Heart left ventricle (tissue), 16 donors: Measurements from ENCODE around the gene GYS1. TPM values are rescaled to one million over a fixed set of nuclear protein-coding genes. Genes with fewer than 3 reads are reported as not detected.

ENCODE experiments used
- ATAC-seq, 4 donors: fragments of 200-7000 bp; cut with Tn5 transposase; one replicate each; pipeline ENCODE4 v1.9.1; 2020 to 2022; ENCODE audit warnings: moderate library complexity in 4 of 4, mild to moderate bottlenecking in 3 of 4, moderate number of reproducible peaks in 1 of 4
- DNase-seq, 5 donors: peaks; one replicate each; pipeline ENCODE4 v3.0.0-alpha.2; 2020
- H3K27ac ChIP-seq, 12 donors: fragments of 200-600 bp; sonication (generic) in 4 of 12; one replicate each; pipeline versions ENCODE4 v1.5.0 to v1.8.0; 2016 to 2022; ENCODE audit warnings: mild to moderate bottlenecking in 2 of 12
- H3K27me3 ChIP-seq, 9 donors: fragments of 200-600 bp; sonication (generic) in 2 of 9; one replicate each; pipeline versions ENCODE4 v1.5.1 to v1.8.0; 2016 to 2022; ENCODE audit warnings: mild to moderate bottlenecking in 3 of 9
- H3K36me3 ChIP-seq, 9 donors: fragments of 200-600 bp; sonication (generic) in 2 of 9; one replicate each; pipeline versions ENCODE4 v1.5.0 to v1.8.0; 2018 to 2022; ENCODE audit warnings: mild to moderate bottlenecking in 2 of 9
- H3K4me1 ChIP-seq, 12 donors: fragments of 200-600 bp; sonication (generic) in 4 of 12; one replicate each; pipeline versions ENCODE4 v1.5.0 to v1.8.0; 2016 to 2022; ENCODE audit warnings: mild to moderate bottlenecking in 3 of 12
- H3K4me3 ChIP-seq, 12 donors: fragments of 200-600 bp; sonication (generic) in 4 of 12; one replicate each; pipeline versions ENCODE4 v1.5.0 to v1.8.0; 2017 to 2022; ENCODE audit warnings: mild to moderate bottlenecking in 9 of 12, moderate library complexity in 4 of 12
- H3K9me3 ChIP-seq, 12 donors: fragments of 200-600 bp; sonication (generic) in 4 of 12; one replicate each; pipeline versions ENCODE4 v1.5.0 to v1.8.0; 2016 to 2022; ENCODE audit warnings: mild to moderate bottlenecking in 1 of 12
- POLR2A ChIP-seq, 2 donors: fragments of 450-650 bp; IDR thresholded peaks; one replicate each; pipeline ENCODE4 v1.6.1; 2017; ENCODE audit warnings: antibody characterized with exemption in 2 of 2, mild to moderate bottlenecking in 2 of 2, moderate library complexity in 2 of 2
- WGBS, 4 donors: extraction: QIAGEN DNeasy Blood & Tissue Kit in 2 of 4; methylation state at CpG; one replicate each; pipeline versions ENCODE4 v1.1.5 to v1.1.7; 2013 to 2018; 5-methylcytosine and 5-hydroxymethylcytosine counted together
- intact Hi-C, 10 donors: fragments of 100-400 bp; cut with DNase I; formaldehyde crosslinking; loops; one replicate each; pipeline versions ENCODE4 v1.11.1 to v1.14.2; 2022
- polyA plus RNA-seq, 2 donors: library from polyadenylated mRNA; stranded (reverse); fragments of 200-250 nt; gene quantifications; one replicate each; pipeline ENCODE4 v1.2.3, GENCODE V29; 2013
- total RNA-seq, 9 donors: library from RNA; depleted of rRNA in 2 of 9; stranded (reverse); fragments of >200 nt in 2 of 9; fragmentation: NEBNext Ultra II Directional in 3 of 9; extraction: Animal tissue kit (Norgen Biotek cat#: 25700) in 3 of 9; gene quantifications; one replicate each; pipeline versions ENCODE4 v1.1.0 to v1.2.4, GENCODE V29; 2016 to 2023
- TF ChIP-seq, protein P1 (sequence below), 12 donors: fragments of 200-600 bp; sonication (generic) in 4 of 12; IDR thresholded peaks; one replicate each; pipeline versions ENCODE4 v1.5.0 to v1.8.0; 2018 to 2022; ENCODE audit warnings: antibody characterized with exemption in 12 of 12, mild to moderate bottlenecking in 5 of 12
- donor health status: ischemic (EF 13 %, LVEDD 7.1; RV severe dilation, severe dysfunction).
- donor health status: healthy with polysubstance abuse.
- donor health status: DM: no; HTN: yes; CAD: no.
- donor health status: DM: no; HTN: no; CAD: no.
- donor health status: ischemic (EF 25% LVEDD 6.9; RV normal size, moderate dysfunction).
- donor health status: ischemic (EF 25% LVEDD 5.7; RV mildly dilated, moderate dysfunction).
- donor health status: healthy.
- donor health status: DM: yes; HTN: yes; CAD: no.
- donor health status: ischemic (EF 35%, LVEDD 5.7; RV mildly dilated, moderate dysfunction).
- donor health status: nonischemic (EF 11% LVEDD 7.7; RV severe dilation, severe dysfunction).
- donor health status: DM: yes; HTN: yes; CAD: no.
- donor health status: PGD.
- donor health status: ischemic (EF 29% LVEDD 5.4; RV normal size, mild dysfunction).
- donor health status: nonischemic (EF 23%, LVEDD 6.1; RV moderate dilation, normal function).

Gene GYS1
- total and polyA plus RNA-seq, 11 donors, result 114 to 264 (median 170) TPM

DNA sequence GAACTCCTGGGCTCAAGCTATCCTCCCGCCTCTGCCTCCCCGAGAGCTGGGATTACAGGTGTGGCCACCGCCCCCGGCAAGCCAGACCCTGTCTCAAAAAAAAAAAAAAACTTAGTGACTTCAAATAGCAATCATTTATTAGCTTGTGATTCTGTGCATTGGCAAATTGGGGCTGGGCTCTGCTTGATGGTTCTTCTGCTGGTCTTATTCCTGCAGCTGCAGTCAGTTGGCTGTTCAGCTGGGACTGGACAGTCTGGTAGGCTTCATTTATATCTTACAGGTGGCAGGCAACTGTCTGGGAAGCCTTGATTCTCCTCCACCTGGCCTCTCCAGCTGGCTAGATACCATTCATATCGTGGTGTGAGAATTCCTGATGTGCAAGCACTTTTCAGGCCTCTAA, 52.2 kb downstream of the GYS1 start:
- TF ChIP-seq, protein P1, sequence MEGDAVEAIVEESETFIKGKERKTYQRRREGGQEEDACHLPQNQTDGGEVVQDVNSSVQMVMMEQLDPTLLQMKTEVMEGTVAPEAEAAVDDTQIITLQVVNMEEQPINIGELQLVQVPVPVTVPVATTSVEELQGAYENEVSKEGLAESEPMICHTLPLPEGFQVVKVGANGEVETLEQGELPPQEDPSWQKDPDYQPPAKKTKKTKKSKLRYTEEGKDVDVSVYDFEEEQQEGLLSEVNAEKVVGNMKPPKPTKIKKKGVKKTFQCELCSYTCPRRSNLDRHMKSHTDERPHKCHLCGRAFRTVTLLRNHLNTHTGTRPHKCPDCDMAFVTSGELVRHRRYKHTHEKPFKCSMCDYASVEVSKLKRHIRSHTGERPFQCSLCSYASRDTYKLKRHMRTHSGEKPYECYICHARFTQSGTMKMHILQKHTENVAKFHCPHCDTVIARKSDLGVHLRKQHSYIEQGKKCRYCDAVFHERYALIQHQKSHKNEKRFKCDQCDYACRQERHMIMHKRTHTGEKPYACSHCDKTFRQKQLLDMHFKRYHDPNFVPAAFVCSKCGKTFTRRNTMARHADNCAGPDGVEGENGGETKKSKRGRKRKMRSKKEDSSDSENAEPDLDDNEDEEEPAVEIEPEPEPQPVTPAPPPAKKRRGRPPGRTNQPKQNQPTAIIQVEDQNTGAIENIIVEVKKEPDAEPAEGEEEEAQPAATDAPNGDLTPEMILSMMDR (IDR thresholded peaks at IDR 0.05), result no peak
- no peak for TF ChIP-seq POLR2A (IDR thresholded peaks at IDR 0.05)
- 89 to 98% (median 94%) methylated on average over 5 of the region's 5 CpGs for WGBS, 4 donors
- intact Hi-C loops, result no loop called here
- Histone ChIP-seq H3K4me1 (no peaks in the 10 kb centered on the region), H3K9me3 (peaks cover 0 to 12% (median 5%) of the 10 kb centered on the region in 12 donors), H3K36me3 (no peaks in the 10 kb centered on the region), H3K4me3 (no peak overlapping the region), H3K27ac (no peak overlapping the region), H3K27me3 (no peaks in the 10 kb centered on the region)
- DNase-seq, result no peak
- ATAC-seq, result no peak

DNA sequence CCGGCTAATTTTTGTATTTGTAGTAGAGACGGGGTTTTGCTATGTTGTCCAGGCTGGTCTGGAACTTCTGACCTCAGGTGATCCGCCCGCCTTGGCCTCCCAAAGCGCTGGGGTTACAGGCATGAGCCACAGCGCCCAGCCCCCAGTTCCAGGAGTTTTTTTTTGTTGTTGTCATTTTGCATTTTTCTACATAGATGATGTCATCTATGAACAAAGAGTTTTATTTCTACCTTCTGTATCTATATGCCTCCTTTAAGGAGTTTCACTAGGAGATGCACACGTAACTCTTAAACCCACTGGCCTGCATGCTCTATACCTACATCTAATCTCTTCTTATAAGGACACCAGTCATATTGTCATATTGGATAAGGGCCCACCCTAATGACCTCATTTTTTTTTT, 54.9 kb downstream of the GYS1 start:
- 81 to 90% (median 86%) methylated on average over 7 of the region's 7 CpGs for WGBS, 4 donors
- DNase-seq (no peak), ATAC-seq (no peak)
- intact Hi-C loops, result no loop called here
- Histone ChIP-seq H3K4me1 (peaks cover 0 to 9% (median 3%) of the 10 kb centered on the region in 12 donors), H3K9me3 (peaks cover 0 to 12% (median 5%) of the 10 kb centered on the region in 12 donors), H3K4me3 (no peak overlapping the region), H3K36me3 (no peaks in the 10 kb centered on the region), H3K27ac (no peak overlapping the region), H3K27me3 (no peaks in the 10 kb centered on the region)
- TF ChIP-seq POLR2A (IDR thresholded peaks at IDR 0.05), result no peak
- TF ChIP-seq, protein P1 (IDR thresholded peaks at IDR 0.05), result no peak

DNA sequence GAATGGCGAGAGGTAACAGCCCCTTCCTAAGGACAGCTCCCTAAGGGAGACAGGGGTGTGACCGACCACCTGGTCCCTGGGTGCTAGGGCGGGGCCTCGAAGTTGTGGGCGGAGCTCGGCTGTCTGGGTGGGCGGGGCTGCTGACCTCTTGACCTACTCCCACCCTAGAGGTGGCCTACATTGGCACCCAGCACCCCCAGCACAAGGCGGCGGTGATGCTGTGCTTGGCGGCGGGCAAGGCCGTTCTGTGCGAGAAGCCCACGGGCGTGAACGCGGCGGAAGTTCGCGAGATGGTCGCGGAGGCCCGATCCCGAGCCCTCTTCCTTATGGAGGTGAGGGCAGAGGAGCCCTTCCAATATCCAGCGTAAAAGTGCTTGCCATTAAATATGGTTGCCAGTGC, 57.2 kb downstream of the GYS1 start:
- intact Hi-C loops, result no loop called here
- H3K27ac ChIP-seq, result no peak overlapping the region
- DNase-seq, result no peak
- H3K27me3 ChIP-seq, result peaks cover 0 to 10% (median 0%) of the 10 kb centered on the region in 9 donors
- peaks cover 0 to 6% (median 3%) of the 10 kb centered on the region in 12 donors for H3K9me3 ChIP-seq
- TF ChIP-seq, protein P1 (IDR thresholded peaks at IDR 0.05), result no peak
- TF ChIP-seq POLR2A (IDR thresholded peaks at IDR 0.05), result no peak
- no peaks in the 10 kb centered on the region for H3K36me3 ChIP-seq
- WGBS, 4 donors, result 94 to 97% (median 96%) methylated on average over 25 of the region's 25 CpGs
- no peak for ATAC-seq
- peaks cover 0 to 14% (median 6%) of the 10 kb centered on the region in 12 donors for H3K4me1 ChIP-seq
- no peak overlapping the region for H3K4me3 ChIP-seq

DNA sequence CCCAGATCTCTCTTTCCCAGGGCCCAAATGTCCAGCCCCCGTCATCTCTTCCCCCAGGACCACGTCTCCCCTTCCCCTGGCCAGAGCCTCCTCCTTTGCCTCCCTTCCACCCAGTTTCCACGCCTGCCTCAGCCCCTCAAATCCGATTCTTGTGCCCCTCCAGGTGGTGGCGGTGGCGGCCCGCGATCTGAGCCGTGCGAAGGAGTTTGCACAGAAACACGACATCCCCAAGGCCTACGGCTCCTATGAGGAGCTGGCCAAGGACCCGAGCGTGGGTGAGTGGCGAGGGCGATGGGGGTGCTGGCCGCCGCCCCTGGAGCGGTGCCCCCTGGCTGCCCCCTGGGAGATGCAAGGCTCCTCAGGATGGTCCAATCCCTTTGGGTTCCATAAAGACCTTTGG, 58.3 kb downstream of the GYS1 start:
- 74 to 89% (median 82%) methylated on average over 19 of the region's 19 CpGs for WGBS, 4 donors
- intact Hi-C loops, result no loop called here
- H3K36me3 ChIP-seq, result no peaks in the 10 kb centered on the region
- H3K9me3 ChIP-seq, result no peaks in the 10 kb centered on the region
- no peak for ATAC-seq
- no peak for DNase-seq
- no peak for TF ChIP-seq POLR2A (IDR thresholded peaks at IDR 0.05)
- TF ChIP-seq, protein P1 (IDR thresholded peaks at IDR 0.05), result no peak
- H3K27ac ChIP-seq, result no peak overlapping the region
- peaks cover 0 to 10% (median 0%) of the 10 kb centered on the region in 9 donors for H3K27me3 ChIP-seq
- H3K4me3 ChIP-seq, result no peak overlapping the region
- peaks cover 0 to 14% (median 6%) of the 10 kb centered on the region in 12 donors for H3K4me1 ChIP-seq
